ENCODE data around the gene LSM7. TPM values are rescaled to one million over a fixed set of nuclear protein-coding genes. Genes with fewer than 3 reads are reported as not detected.

LSM7 gene
- total RNA-seq, 4 donors from 2014 or later: 97.8 to 163 (median 128) TPM

DNA sequence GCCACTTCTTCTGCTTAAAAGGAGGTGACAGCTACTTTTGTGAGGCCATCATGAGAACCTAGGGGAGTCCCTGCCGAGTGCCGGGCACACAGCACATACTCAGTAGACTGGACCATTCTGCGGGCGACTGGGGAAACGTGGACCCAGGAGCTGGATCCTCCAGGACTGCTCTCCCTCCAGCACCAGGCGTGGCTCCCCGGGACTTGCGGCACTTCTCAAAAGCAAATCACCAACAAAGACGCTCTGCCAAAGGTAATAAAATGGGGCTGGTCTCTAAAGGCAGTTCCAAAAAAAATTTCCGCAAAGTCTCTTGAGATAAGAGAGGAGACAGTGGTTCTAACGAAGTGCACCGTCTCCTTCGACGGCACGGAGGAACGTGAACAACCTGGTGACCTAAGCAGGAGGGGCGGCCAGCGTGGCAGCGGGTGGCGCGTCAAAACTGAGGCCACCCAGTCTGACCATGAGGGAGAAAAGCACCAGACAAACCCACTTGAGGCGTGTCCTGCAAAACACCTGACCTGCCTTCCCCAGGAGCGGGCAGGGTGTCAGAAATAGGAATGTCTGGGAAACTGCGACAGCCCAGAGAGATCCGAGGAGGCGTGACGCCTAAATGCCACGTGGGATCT lies 30.3 kb upstream of the LSM7 start:
- TF ChIP-seq, protein P1, sequence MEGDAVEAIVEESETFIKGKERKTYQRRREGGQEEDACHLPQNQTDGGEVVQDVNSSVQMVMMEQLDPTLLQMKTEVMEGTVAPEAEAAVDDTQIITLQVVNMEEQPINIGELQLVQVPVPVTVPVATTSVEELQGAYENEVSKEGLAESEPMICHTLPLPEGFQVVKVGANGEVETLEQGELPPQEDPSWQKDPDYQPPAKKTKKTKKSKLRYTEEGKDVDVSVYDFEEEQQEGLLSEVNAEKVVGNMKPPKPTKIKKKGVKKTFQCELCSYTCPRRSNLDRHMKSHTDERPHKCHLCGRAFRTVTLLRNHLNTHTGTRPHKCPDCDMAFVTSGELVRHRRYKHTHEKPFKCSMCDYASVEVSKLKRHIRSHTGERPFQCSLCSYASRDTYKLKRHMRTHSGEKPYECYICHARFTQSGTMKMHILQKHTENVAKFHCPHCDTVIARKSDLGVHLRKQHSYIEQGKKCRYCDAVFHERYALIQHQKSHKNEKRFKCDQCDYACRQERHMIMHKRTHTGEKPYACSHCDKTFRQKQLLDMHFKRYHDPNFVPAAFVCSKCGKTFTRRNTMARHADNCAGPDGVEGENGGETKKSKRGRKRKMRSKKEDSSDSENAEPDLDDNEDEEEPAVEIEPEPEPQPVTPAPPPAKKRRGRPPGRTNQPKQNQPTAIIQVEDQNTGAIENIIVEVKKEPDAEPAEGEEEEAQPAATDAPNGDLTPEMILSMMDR (IDR thresholded peaks at IDR 0.05): no peak
- no peak for TF ChIP-seq POLR2A (IDR thresholded peaks at IDR 0.05)
- Histone ChIP-seq H3K36me3 (peaks cover 3 to 16% (median 5%) of the 10 kb centered on the region in 3 donors), H3K4me1 (peaks cover 0 to 12% (median 0%) of the 10 kb centered on the region in 3 donors), H3K9me3 (no peaks in the 10 kb centered on the region), H3K4me3 (no peak overlapping the region), H3K27me3 (peaks cover 0 to 55% (median 17%) of the 10 kb centered on the region in 4 donors), H3K27ac (no peak overlapping the region)
- intact Hi-C loops (cut with DNase I): no loop called here
- 68 to 73% methylated on average over 19 to 24 of the region's 28 CpGs for WGBS, 2 donors
- no peak for DNase-seq

DNA sequence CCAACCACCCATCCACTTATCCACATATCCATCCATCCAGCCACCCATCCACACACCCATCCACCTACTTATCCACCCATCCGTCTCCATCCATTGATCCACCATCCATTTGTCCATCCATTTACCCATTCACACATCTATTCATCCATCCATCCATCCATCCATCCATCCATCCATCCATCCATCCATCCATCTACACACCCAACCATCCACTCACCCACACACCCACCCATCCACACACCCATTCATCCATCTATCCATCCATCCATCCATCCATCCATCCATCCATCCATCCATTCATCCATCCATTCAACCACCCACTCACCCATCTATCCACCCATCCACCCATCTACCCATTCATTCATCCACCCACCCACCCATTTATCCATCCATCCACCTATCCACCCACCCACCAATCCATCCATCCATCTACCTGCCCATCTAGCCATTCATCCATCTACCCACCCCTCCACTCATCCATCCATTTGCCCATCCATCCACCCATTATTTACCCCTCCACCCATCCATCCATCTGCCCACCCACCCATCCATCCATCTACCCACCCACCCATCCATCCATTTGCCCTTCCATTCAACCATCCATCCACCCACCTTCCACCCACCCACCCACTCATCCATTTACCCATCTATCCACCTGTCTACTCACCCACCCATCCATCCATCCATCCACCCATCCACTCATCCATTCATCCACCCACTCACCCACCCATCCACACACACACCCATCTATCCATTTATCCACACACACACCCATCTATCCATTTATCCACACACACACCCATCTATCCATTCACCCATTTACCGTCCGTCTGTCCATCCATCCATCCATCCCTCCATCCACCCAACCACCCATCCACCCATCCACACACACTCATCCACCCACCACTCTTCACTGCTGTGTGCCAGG lies 29.2 kb upstream of the LSM7 start:
- no peak for DNase-seq
- Histone ChIP-seq H3K4me3 (no peak overlapping the region), H3K4me1 (peaks cover 0 to 12% (median 0%) of the 10 kb centered on the region in 3 donors), H3K36me3 (peaks cover 10 to 27% (median 12%) of the 10 kb centered on the region in 3 donors), H3K27ac (no peak overlapping the region), H3K27me3 (peaks cover 0 to 43% (median 15%) of the 10 kb centered on the region in 4 donors), H3K9me3 (no peaks in the 10 kb centered on the region)
- WGBS, 2 donors: 86 to 93% methylated on average over 3 of the region's 3 CpGs
- intact Hi-C loops (cut with DNase I): no loop called here
- TF ChIP-seq, protein P1 (IDR thresholded peaks at IDR 0.05): no peak
- TF ChIP-seq POLR2A (IDR thresholded peaks at IDR 0.05): no peak

GRCh38 chr19:2356036-2356646 lies 27.8 kb upstream of the LSM7 start:
- 68 to 86% methylated on average over 11 to 16 of the region's 21 CpGs for WGBS, 2 donors
- no peaks in the 10 kb centered on the region for H3K9me3 ChIP-seq
- H3K27ac ChIP-seq: no peak overlapping the region
- H3K36me3 ChIP-seq: peaks cover 10 to 41% (median 12%) of the 10 kb centered on the region in 3 donors
- H3K27me3 ChIP-seq: peaks cover 0 to 29% (median 7%) of the 10 kb centered on the region in 4 donors
- no peak overlapping the region for H3K4me3 ChIP-seq
- no peak for DNase-seq
- TF ChIP-seq, protein P1 (IDR thresholded peaks at IDR 0.05): no peak
- TF ChIP-seq POLR2A (IDR thresholded peaks at IDR 0.05): no peak
- intact Hi-C loops (cut with DNase I): no loop called here
- H3K4me1 ChIP-seq: peaks cover 0 to 7% (median 0%) of the 10 kb centered on the region in 3 donors

- Histone ChIP-seq H3K27me3 (peaks cover 0 to 22% (median 4%) of the 10 kb centered on the region in 4 donors), H3K9me3 (no peaks in the 10 kb centered on the region), H3K4me3 (no peak overlapping the region), H3K4me1 (peaks cover 0 to 6% (median 0%) of the 10 kb centered on the region in 3 donors), H3K36me3 (peaks cover 10 to 49% (median 12%) of the 10 kb centered on the region in 3 donors), H3K27ac (no peak overlapping the region)
- no peak for DNase-seq
- intact Hi-C loops (cut with DNase I): no loop called here
- 75 to 91% methylated on average over 20 to 22 of the region's 24 CpGs for WGBS, 2 donors
- no peak for TF ChIP-seq POLR2A (IDR thresholded peaks at IDR 0.05)
- TF ChIP-seq, protein P1 (IDR thresholded peaks at IDR 0.05): no peak
These were observed 27.0 kb upstream of the LSM7 start for GRCh38 chr19:2355168-2356035.
